Natural killer cell (primary cell): ENCODE data around the gene MYOM1. TPM values are rescaled to one million over a fixed set of nuclear protein-coding genes. Genes with fewer than 3 reads are reported as not detected.

ENCODE experiments used
- ATAC-seq, 3 donors: fragments of 150-1000 bp in 2 of 3; fragments of 200-7000 bp in 1 of 3; cut with Tn5 transposase; 1 replicate in 1 of 3; 2 replicates in 2 of 3; pipeline ENCODE4 v1.10.0; 2021; ENCODE audit warnings: mild to moderate bottlenecking in 2 of 3, moderate library complexity in 2 of 3
- DNase-seq, 2 donors: peaks; one replicate each; pipeline versions ENCODE4 v3.0.0 to v3.0.0-alpha.2; 2013 to 2021; ENCODE audit warnings: mixed read lengths in 1 of 2
- H3K27ac ChIP-seq: one replicate; pipeline ENCODE4 v1.5.1; 2013; ENCODE audit warnings: mild to moderate bottlenecking, low read length
- H3K27me3 ChIP-seq: one replicate; pipeline ENCODE4 v1.6.1; 2013; ENCODE audit warnings: low read length; ENCODE audit not compliant: control insufficient read depth, insufficient read depth
- H3K36me3 ChIP-seq: one replicate; pipeline ENCODE4 v1.6.1; 2013; ENCODE audit warnings: low read length; ENCODE audit not compliant: control insufficient read depth, insufficient read depth
- H3K4me1 ChIP-seq: one replicate; pipeline ENCODE4 v1.6.1; 2013; ENCODE audit warnings: low read length; ENCODE audit not compliant: control insufficient read depth, insufficient read depth
- H3K4me3 ChIP-seq: one replicate; pipeline ENCODE4 v1.5.1; 2013; ENCODE audit warnings: low read length
- H3K9me3 ChIP-seq: one replicate; pipeline ENCODE4 v1.6.1; 2013; ENCODE audit warnings: low read length; ENCODE audit not compliant: control insufficient read depth, insufficient read depth
- H3K27ac Mint-ChIP-seq, 2 donors: one replicate each; pipeline ENCODE4 v1.8.0; 2022; ENCODE audit warnings: mild to moderate bottlenecking in 2 of 2, mixed read lengths in 2 of 2, moderate library complexity in 1 of 2
- H3K27me3 Mint-ChIP-seq, 2 donors: one replicate each; pipeline ENCODE4 v1.8.0; 2022; ENCODE audit warnings: low read depth in 2 of 2, mixed read lengths in 2 of 2
- H3K36me3 Mint-ChIP-seq: one replicate; pipeline ENCODE4 v1.8.0; 2022; ENCODE audit warnings: mixed read lengths
- H3K4me1 Mint-ChIP-seq, 2 donors: one replicate each; pipeline ENCODE4 v1.8.0; 2022; ENCODE audit warnings: mixed read lengths in 2 of 2
- H3K4me3 Mint-ChIP-seq: one replicate; pipeline ENCODE4 v1.8.0; 2022; ENCODE audit warnings: mild to moderate bottlenecking, moderate library complexity, mixed read lengths
- H3K9me3 Mint-ChIP-seq, 2 donors: one replicate each; pipeline ENCODE4 v1.8.0; 2022; ENCODE audit warnings: mixed read lengths in 2 of 2
- WGBS: methylation state at CpG from one replicate; pipeline ENCODE4 v1.1.7; 2013; ENCODE audit warnings: missing lambda C conversion rate; ENCODE audit not compliant: insufficient coverage; 5-methylcytosine and 5-hydroxymethylcytosine counted together
- intact Hi-C: fragments of 100-400 bp; cut with micrococcal nuclease; formaldehyde crosslinking; loops from one replicate; pipeline ENCODE4 v1.14.2; 2022
- total RNA-seq, 4 donors: library from RNA; stranded (reverse); fragments of 120-200 nt in 1 of 4; gene quantifications; one replicate each; pipeline versions ENCODE4 v1.2.3 to v1.2.4, GENCODE V29; 2013 to 2022
- TF ChIP-seq, protein P1 (sequence below): fragments of 200-600 bp; IDR thresholded peaks from one replicate; pipeline ENCODE4 v1.8.0; 2022; ENCODE audit warnings: antibody characterized with exemption

The MYOM1 gene
- total RNA-seq, 3 donors from 2014 or later (not counting 1 experiment from before 2014, with no cell fraction given) = 1.7 to 5.8 (median 3.0) TPM

DNA sequence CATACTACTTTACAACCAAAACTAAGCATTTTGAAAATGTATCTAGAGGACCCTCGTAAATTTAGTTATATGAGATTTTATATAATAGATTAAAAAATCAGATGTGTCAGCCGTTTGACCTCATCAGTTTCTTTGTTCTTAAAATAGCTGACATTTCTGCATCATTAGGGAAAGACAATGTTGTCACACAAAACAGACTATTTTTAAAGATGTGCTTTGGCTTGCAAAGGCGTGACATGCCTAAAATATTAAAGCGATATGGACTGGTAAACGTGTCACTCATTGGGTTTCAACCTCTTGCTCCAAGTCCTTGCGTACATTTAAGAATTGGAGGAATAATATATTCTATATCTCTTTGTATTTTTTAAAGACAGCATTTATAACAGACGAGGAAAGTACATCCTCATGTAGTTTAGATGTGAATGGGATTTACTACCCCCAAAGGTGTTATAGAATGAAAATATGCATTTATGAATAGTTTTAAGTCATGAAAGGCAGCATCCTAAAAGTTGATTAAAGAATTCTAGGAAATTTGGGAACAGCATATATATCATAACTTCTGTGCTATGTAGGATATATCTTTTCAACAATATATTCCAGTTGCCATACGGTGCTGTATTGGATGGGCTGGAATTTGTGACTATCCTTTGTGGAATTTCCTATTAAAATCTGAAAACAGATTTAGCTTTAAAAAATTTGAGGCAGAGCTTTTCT is 31.6 kb upstream of the MYOM1 start:
- intact Hi-C loops = no loop called here
- H3K36me3 Mint-ChIP-seq = peaks cover 20% of the 10 kb centered on the region
- Histone ChIP-seq H3K4me1 (peaks cover 24% of the 10 kb centered on the region), H3K27ac (peak overlapping the region; percentile 66), H3K4me3 (no peak overlapping the region), H3K9me3 (no peaks in the 10 kb centered on the region), H3K36me3 (peaks cover 43% of the 10 kb centered on the region), H3K27me3 (no peaks in the 10 kb centered on the region)
- ATAC-seq (no peak), DNase-seq (no peak)
- WGBS = 32% methylated on average over 4 of the region's 8 CpGs
- peak overlapping the region; percentile 76 for H3K4me3 Mint-ChIP-seq
- peak overlapping the region; percentile 88 for H3K27ac Mint-ChIP-seq
- H3K27me3 Mint-ChIP-seq = no peaks in the 10 kb centered on the region
- peaks cover 76 to 87% of the 10 kb centered on the region in 2 donors for H3K4me1 Mint-ChIP-seq
- H3K9me3 Mint-ChIP-seq = no peaks in the 10 kb centered on the region
- TF ChIP-seq, protein P1, sequence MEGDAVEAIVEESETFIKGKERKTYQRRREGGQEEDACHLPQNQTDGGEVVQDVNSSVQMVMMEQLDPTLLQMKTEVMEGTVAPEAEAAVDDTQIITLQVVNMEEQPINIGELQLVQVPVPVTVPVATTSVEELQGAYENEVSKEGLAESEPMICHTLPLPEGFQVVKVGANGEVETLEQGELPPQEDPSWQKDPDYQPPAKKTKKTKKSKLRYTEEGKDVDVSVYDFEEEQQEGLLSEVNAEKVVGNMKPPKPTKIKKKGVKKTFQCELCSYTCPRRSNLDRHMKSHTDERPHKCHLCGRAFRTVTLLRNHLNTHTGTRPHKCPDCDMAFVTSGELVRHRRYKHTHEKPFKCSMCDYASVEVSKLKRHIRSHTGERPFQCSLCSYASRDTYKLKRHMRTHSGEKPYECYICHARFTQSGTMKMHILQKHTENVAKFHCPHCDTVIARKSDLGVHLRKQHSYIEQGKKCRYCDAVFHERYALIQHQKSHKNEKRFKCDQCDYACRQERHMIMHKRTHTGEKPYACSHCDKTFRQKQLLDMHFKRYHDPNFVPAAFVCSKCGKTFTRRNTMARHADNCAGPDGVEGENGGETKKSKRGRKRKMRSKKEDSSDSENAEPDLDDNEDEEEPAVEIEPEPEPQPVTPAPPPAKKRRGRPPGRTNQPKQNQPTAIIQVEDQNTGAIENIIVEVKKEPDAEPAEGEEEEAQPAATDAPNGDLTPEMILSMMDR = no peak

DNA sequence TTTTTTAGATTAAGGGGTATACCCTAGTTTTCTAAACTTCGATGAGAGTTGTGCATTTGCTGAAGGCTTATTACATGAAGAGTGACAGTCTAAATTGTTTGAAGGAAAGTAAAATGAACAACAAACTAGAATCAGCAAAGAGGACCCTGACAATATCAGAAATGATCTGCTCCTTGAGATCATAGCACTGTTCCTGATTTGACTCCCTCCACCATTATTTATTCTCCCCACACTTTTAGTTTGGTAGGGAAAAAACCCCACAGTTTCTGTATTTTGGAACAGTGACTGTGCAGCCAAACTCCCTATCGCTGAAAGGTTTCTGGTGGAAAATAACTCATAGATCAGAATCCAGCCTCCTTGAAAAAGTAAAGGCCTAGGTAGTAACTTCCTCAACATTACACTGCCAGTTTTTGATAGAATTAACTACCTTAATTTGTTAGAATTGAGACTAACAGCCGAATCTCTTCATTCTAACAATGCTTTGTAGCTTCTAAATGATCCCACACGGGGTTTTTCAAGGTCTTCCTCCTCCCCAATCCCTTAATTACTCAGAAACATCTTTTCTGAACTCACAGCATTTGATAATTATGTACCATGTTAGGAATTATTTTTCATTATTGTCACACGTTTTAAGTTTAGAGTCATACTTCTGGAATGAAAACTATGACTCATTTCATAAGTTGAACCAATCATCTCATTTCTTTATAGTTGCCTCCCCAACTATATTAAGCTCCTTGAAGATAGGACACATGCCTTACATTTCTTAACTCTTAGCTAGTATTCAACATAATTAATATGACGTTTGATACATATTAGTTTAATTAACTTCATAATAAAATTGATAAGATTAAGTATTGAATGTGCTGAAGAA is 30.7 kb upstream of the MYOM1 start:
- Histone ChIP-seq H3K36me3 (peaks cover 33% of the 10 kb centered on the region), H3K4me1 (peaks cover 31% of the 10 kb centered on the region), H3K4me3 (peak overlapping the region; percentile 95), H3K27me3 (no peaks in the 10 kb centered on the region), H3K9me3 (no peaks in the 10 kb centered on the region), H3K27ac (peak overlapping the region; percentile 66)
- Mint-ChIP-seq H3K4me1 (peaks cover 76 to 88% of the 10 kb centered on the region in 2 donors), H3K36me3 (peaks cover 11% of the 10 kb centered on the region), H3K27me3 (no peaks in the 10 kb centered on the region), H3K9me3 (no peaks in the 10 kb centered on the region), H3K27ac (peak overlapping the region; percentile 88), H3K4me3 (peak overlapping the region; percentile 95)
- DNase-seq = no peak
- intact Hi-C loops = no loop called here
- 24% methylated on average over 5 of the region's 6 CpGs for WGBS
- TF ChIP-seq, protein P1 = no peak
- ATAC-seq = no peak

DNA sequence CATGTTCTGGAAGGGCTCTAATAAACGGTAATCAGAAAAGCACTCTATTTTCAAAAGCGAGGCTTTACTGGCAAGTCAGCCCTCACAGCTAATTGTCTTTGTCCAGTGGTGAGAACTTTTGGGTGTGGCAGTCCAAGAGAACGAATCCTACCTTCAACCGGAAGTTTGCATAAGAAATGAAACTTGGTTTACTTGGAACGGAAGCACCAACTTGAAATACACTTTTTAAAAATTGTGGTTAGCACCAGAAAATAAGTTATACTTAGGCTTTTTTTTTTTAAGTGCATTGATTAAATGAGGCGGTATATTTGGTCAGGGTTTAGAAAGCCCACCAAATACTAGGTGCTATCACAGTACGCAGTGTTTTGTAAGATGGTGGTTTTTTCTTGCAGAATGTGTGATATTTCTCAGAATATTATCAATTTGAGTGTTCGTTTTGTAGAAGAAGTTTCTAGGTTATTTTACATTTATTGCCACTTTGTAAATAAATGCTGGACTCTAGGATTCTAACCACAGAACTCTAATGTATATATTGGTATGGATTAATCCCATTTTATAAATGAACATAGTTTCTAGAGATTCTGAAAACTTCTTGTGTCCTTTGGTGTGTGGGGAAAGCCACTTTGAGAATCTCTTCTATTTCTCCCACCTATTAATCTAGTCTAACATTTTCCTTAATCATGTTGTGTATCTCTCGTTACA is 29.0 kb upstream of the MYOM1 start:
- TF ChIP-seq, protein P1 = no peak
- peak overlapping the region; percentile 95 for H3K4me3 ChIP-seq
- peak overlapping the region; percentile 88 for H3K27ac Mint-ChIP-seq

More for the DNA sequence above, 29.0 kb upstream of the MYOM1 start:
- Histone ChIP-seq H3K4me1 (peaks cover 38% of the 10 kb centered on the region), H3K27ac (peak overlapping the region; percentile 85), H3K36me3 (peaks cover 17% of the 10 kb centered on the region), H3K27me3 (no peaks in the 10 kb centered on the region), H3K9me3 (no peaks in the 10 kb centered on the region)
- H3K4me1 Mint-ChIP-seq = peaks cover 73 to 78% of the 10 kb centered on the region in 2 donors
- no peaks in the 10 kb centered on the region for H3K27me3 Mint-ChIP-seq
- whole genome bisulfite sequencing = 1% methylated on average over 7 of the region's 9 CpGs
- no peaks in the 10 kb centered on the region for H3K9me3 Mint-ChIP-seq
- intact Hi-C loops = loop anchor here (5.0 kb wide), 1 partner anchor 267 kb away; no protein-coding TSS in a partner anchor
- peaks cover 7% of the 10 kb centered on the region for H3K36me3 Mint-ChIP-seq
- peak in 1 of 2 donors; percentile 72 for DNase-seq
- peak in 1 of 3 donors; percentile 37 for ATAC-seq
- peak overlapping the region; percentile 98 for H3K4me3 Mint-ChIP-seq
